Trophoblast cell (in vitro differentiated cells and primary cell): Measurements from ENCODE around the gene GGN. TPM values are rescaled to one million over a fixed set of nuclear protein-coding genes. Genes with fewer than 3 reads are reported as not detected.
A peak's percentile ranks its signal among the peaks of the same experiment; 100 is the strongest.

Experiments
- DNase-seq, 2 donors: peaks; one replicate each; pipeline ENCODE4 v3.0.0-alpha.2; 2016
- H2AFZ ChIP-seq: 2 replicates; pipeline ENCODE4 v1.6.1; 2013; ENCODE audit warnings: low read length, moderate library complexity, mild to moderate bottlenecking; ENCODE audit not compliant: insufficient read depth, poor library complexity
- H2AK5ac ChIP-seq: 2 replicates; pipeline ENCODE4 v1.6.1; 2013; ENCODE audit warnings: mild to moderate bottlenecking, low read length
- H2BK120ac ChIP-seq: 2 replicates; pipeline ENCODE4 v1.6.1; 2013; ENCODE audit warnings: low read length, mild to moderate bottlenecking, moderate library complexity; ENCODE audit not compliant: insufficient read depth, poor library complexity
- H2BK12ac ChIP-seq: 2 replicates; pipeline ENCODE4 v1.6.1; 2013; ENCODE audit warnings: mild to moderate bottlenecking, low read length, moderate library complexity
- H2BK5ac ChIP-seq: 2 replicates; pipeline ENCODE4 v1.6.1; 2013; ENCODE audit warnings: low read length, low read depth, moderate library complexity, mild to moderate bottlenecking; ENCODE audit not compliant: poor library complexity
- H3K14ac ChIP-seq: 2 replicates; pipeline ENCODE4 v1.6.1; 2013; ENCODE audit warnings: mild to moderate bottlenecking, low read length
- H3K18ac ChIP-seq: 2 replicates; pipeline ENCODE4 v1.6.1; 2013; ENCODE audit warnings: mild to moderate bottlenecking, low read length
- H3K23ac ChIP-seq: 2 replicates; pipeline ENCODE4 v1.6.1; 2013; ENCODE audit warnings: low read length
- H3K27ac ChIP-seq: 2 replicates; pipeline ENCODE4 v1.5.1; 2013; ENCODE audit warnings: low read depth, mild to moderate bottlenecking, inconsistent platforms, low read length, moderate library complexity
- H3K27me3 ChIP-seq: 2 replicates; pipeline ENCODE4 v1.6.1; 2013; ENCODE audit warnings: inconsistent platforms, mild to moderate bottlenecking, low read length, moderate library complexity; ENCODE audit not compliant: insufficient read depth
- H3K36me3 ChIP-seq, 2 experiments: 1 replicate in 1 of 2; 2 replicates in 1 of 2; pipeline ENCODE4 v1.6.1; 2013; ENCODE audit warnings: low read length in 2 of 2, mild to moderate bottlenecking in 2 of 2, moderate library complexity in 1 of 2; ENCODE audit not compliant: insufficient read depth in 2 of 2, control insufficient read depth in 1 of 2
- H3K4ac ChIP-seq: 2 replicates; pipeline ENCODE4 v1.6.1; 2013; ENCODE audit warnings: low read depth, mild to moderate bottlenecking, low read length, moderate library complexity
- H3K4me1 ChIP-seq, 2 experiments: 1 replicate in 1 of 2; 2 replicates in 1 of 2; pipeline ENCODE4 v1.6.1; 2013; ENCODE audit warnings: low read length in 2 of 2, mild to moderate bottlenecking in 2 of 2, moderate library complexity in 1 of 2; ENCODE audit not compliant: insufficient read depth in 2 of 2, control insufficient read depth in 1 of 2
- H3K4me2 ChIP-seq: 2 replicates; pipeline ENCODE4 v1.6.1; 2013; ENCODE audit warnings: inconsistent platforms, mild to moderate bottlenecking, low read length, moderate library complexity
- H3K4me3 ChIP-seq: 2 replicates; pipeline ENCODE4 v1.5.1; 2013; ENCODE audit warnings: mild to moderate bottlenecking, low read depth, low read length, inconsistent platforms
- H3K79me1 ChIP-seq: one replicate; pipeline ENCODE4 v1.6.1; 2013; ENCODE audit warnings: low read length
- H3K79me2 ChIP-seq: 2 replicates; pipeline ENCODE4 v1.6.1; 2013; ENCODE audit warnings: low read length, mild to moderate bottlenecking; ENCODE audit not compliant: control insufficient read depth, insufficient read depth, poor library complexity
- H3K9ac ChIP-seq: 2 replicates; pipeline ENCODE4 v1.6.1; 2013; ENCODE audit warnings: mild to moderate bottlenecking, low read length
- H3K9me3 ChIP-seq: 2 replicates; pipeline ENCODE4 v1.6.1; 2013; ENCODE audit warnings: low read depth, mild to moderate bottlenecking, control low read depth, inconsistent platforms, low read length; ENCODE audit not compliant: insufficient read depth
- H4K12ac ChIP-seq: 2 replicates; pipeline ENCODE4 v1.6.1; 2013; ENCODE audit warnings: low read depth, mild to moderate bottlenecking, low read length, moderate library complexity
- H4K8ac ChIP-seq: 2 replicates; pipeline ENCODE4 v1.6.1; 2013; ENCODE audit warnings: low read depth, mild to moderate bottlenecking, low read length, moderate library complexity
- H4K91ac ChIP-seq: one replicate; pipeline ENCODE4 v1.6.1; 2013; ENCODE audit warnings: low read depth, mild to moderate bottlenecking, low read length, moderate library complexity
- WGBS: extraction: QIAGEN DNeasy Blood & Tissue Kit; methylation state at CpG from one replicate; pipeline ENCODE4 v1.1.7; 2013; ENCODE audit warnings: missing lambda C conversion rate; ENCODE audit not compliant: insufficient read length, insufficient coverage; ENCODE audit errors: extremely low coverage; 5-methylcytosine and 5-hydroxymethylcytosine counted together
- polyA plus RNA-seq: library from polyadenylated mRNA; stranded (reverse); fragments of 200-250 nt; gene quantifications from 2 replicates; pipeline ENCODE4 v1.2.3, GENCODE V29; 2013

Gene GGN
- 0.21 and 0.31 TPM in 2 replicates for polyA plus RNA-seq

- Histone ChIP-seq H4K12ac (peak within 1 kb of the TSS; percentile 72), H3K18ac (peak within 1 kb of the TSS; percentile 37), H3K23ac (no peak within 1 kb of the TSS), H4K8ac (peak within 1 kb of the TSS; percentile 63), H3K4me2 (peak within 1 kb of the TSS; percentile 66), H2BK120ac (no peak within 1 kb of the TSS), H3K9me3 (no peaks in the 10 kb centered on the region), H3K4ac (no peak within 1 kb of the TSS), H4K91ac (peak within 1 kb of the TSS; percentile 7), H3K27me3 (no peaks in the 10 kb centered on the region), H2AK5ac (peak within 1 kb of the TSS; percentile 28), H3K79me1 (peaks cover 8% of the 10 kb centered on the region), H2BK5ac (no peak within 1 kb of the TSS), H3K4me1 (peaks cover 19 to 23% of the 10 kb centered on the region in 2 experiments), H2BK12ac (peak within 1 kb of the TSS; percentile 23), H3K14ac (peak within 1 kb of the TSS; percentile 41), H3K4me3 (peak within 1 kb of the TSS; percentile 65), H3K79me2 (no peaks in the 10 kb centered on the region), H2AFZ (peak within 1 kb of the TSS; percentile 56), H3K9ac (no peak within 1 kb of the TSS), H3K36me3 (peaks cover 33 to 37% of the 10 kb centered on the region in 2 experiments), H3K27ac (no peak within 1 kb of the TSS)
- DNase-seq = peak; percentile 64 to 70
- WGBS = no CpG with 5 or more reads among the region's 51 CpGs
These were observed at the start of gene GGN for GRCh38 chr19:38387550-38388348. GGN (minus strand) TSS chr19:38388034; CDS start chr19:38387261, 773 bp downstream.

GRCh38 chr19:38437295-38437694, 49.5 kb upstream of the GGN start:
- Histone ChIP-seq H3K79me2 (no peaks in the 10 kb centered on the region), H2BK5ac (no peak overlapping the region), H2AK5ac (no peak overlapping the region), H3K18ac (no peak overlapping the region), H3K79me1 (no peaks in the 10 kb centered on the region), H3K9ac (no peak overlapping the region), H2BK12ac (no peak overlapping the region), H3K27me3 (no peaks in the 10 kb centered on the region), H3K4me2 (no peak overlapping the region), H4K12ac (no peak overlapping the region), H3K36me3 (no peaks in the 10 kb centered on the region), H2AFZ (no peak overlapping the region), H3K4me3 (no peak overlapping the region), H3K9me3 (no peaks in the 10 kb centered on the region), H3K27ac (no peak overlapping the region), H4K8ac (no peak overlapping the region), H3K4ac (no peak overlapping the region), H4K91ac (no peak overlapping the region), H3K14ac (no peak overlapping the region), H3K4me1 (peaks cover 4 to 10% of the 10 kb centered on the region in 2 experiments), H2BK120ac (no peak overlapping the region), H3K23ac (no peak overlapping the region)
- no peak for DNase-seq
- no CpG with 5 or more reads among the region's 6 CpGs for WGBS

- Histone ChIP-seq H3K36me3 (no peaks in the 10 kb centered on the region), H2BK12ac (no peak overlapping the region), H3K23ac (no peak overlapping the region), H3K9me3 (no peaks in the 10 kb centered on the region), H3K79me2 (no peaks in the 10 kb centered on the region), H2AFZ (no peak overlapping the region), H3K18ac (no peak overlapping the region), H3K4me1 (peaks cover 4 to 10% of the 10 kb centered on the region in 2 experiments), H3K4ac (no peak overlapping the region), H3K27ac (no peak overlapping the region), H3K9ac (no peak overlapping the region), H2AK5ac (no peak overlapping the region), H4K12ac (no peak overlapping the region), H2BK5ac (no peak overlapping the region), H3K79me1 (no peaks in the 10 kb centered on the region), H4K91ac (no peak overlapping the region), H3K27me3 (no peaks in the 10 kb centered on the region), H2BK120ac (no peak overlapping the region), H3K4me2 (no peak overlapping the region), H3K14ac (no peak overlapping the region), H4K8ac (no peak overlapping the region), H3K4me3 (no peak overlapping the region)
- DNase-seq = no peak
- no CpG with 5 or more reads among the region's 13 CpGs for WGBS
These were observed 46.8 kb upstream of the GGN start for GRCh38 chr19:38434549-38435051.

GRCh38 chr19:38433268-38433733, 45.5 kb upstream of the GGN start, which contains the start of gene RYR1:
RYR1 (plus strand) TSS chr19:38433691; CDS start chr19:38433830, 139 bp downstream.
- no CpG with 5 or more reads among the region's 20 CpGs for WGBS

More at GRCh38 chr19:38433268-38433733, 45.5 kb upstream of the GGN start, which contains the start of gene RYR1:
- Histone ChIP-seq H3K14ac (no peak within 1 kb of the TSS), H3K9ac (no peak within 1 kb of the TSS), H3K4me1 (peaks cover 4 to 10% of the 10 kb centered on the region in 2 experiments), H2BK120ac (no peak within 1 kb of the TSS), H4K91ac (no peak within 1 kb of the TSS), H3K9me3 (no peaks in the 10 kb centered on the region), H3K27me3 (no peaks in the 10 kb centered on the region), H4K12ac (no peak within 1 kb of the TSS), H3K18ac (no peak within 1 kb of the TSS), H3K79me1 (no peaks in the 10 kb centered on the region), H3K79me2 (no peaks in the 10 kb centered on the region), H2AK5ac (no peak within 1 kb of the TSS), H2BK5ac (no peak within 1 kb of the TSS), H3K4me3 (no peak within 1 kb of the TSS), H2AFZ (no peak within 1 kb of the TSS), H3K36me3 (no peaks in the 10 kb centered on the region), H3K4ac (no peak within 1 kb of the TSS), H3K23ac (no peak within 1 kb of the TSS), H4K8ac (no peak within 1 kb of the TSS), H3K27ac (no peak within 1 kb of the TSS), H3K4me2 (no peak within 1 kb of the TSS), H2BK12ac (no peak within 1 kb of the TSS)
- no peak for DNase-seq
